Measurements from ENCODE around the gene RNF141.

The RNF141 gene

GRCh38 chr11:10540915-10541560 is at the start of gene RNF141:
TSS of gene RNF141 (minus strand) at chr11:10541187. CDS start at chr11:10534158, 7,029 bp downstream.
- peak; percentile 96 for DNase-seq (ENCODE audit: low spot score)

- DNase-seq (ENCODE audit: low spot score), result no peak
These were observed 49.4 kb upstream of the RNF141 start for GRCh38 chr11:10590218-10590915.

GRCh38 chr11:10588904-10589303 is 47.9 kb upstream of the RNF141 start:
- DNase-seq (ENCODE audit: low spot score), result no peak

GRCh38 chr11:10587995-10588394 is 47.0 kb upstream of the RNF141 start:
- no peak for DNase-seq (ENCODE audit: low spot score)

GRCh38 chr11:10587388-10587787 is 46.4 kb upstream of the RNF141 start:
- DNase-seq (ENCODE audit: low spot score), result no peak

GRCh38 chr11:10584071-10584501 is 43.1 kb upstream of the RNF141 start:
- no peak for DNase-seq (ENCODE audit: low spot score)

GRCh38 chr11:10581481-10582019 is 40.6 kb upstream of the RNF141 start:
- no peak for DNase-seq (ENCODE audit: low spot score)

- no peak for DNase-seq (ENCODE audit: low spot score)
These were observed 39.6 kb upstream of the RNF141 start for GRCh38 chr11:10580623-10581022.

- no peak for DNase-seq (ENCODE audit: low spot score)
These were observed 38.7 kb upstream of the RNF141 start for GRCh38 chr11:10579700-10580099.

GRCh38 chr11:10576035-10576398 is 35.0 kb upstream of the RNF141 start:
- DNase-seq (ENCODE audit: low spot score), result no peak

- no peak for DNase-seq (ENCODE audit: low spot score)
These were observed 34.5 kb upstream of the RNF141 start for GRCh38 chr11:10575346-10576034.

- no peak for DNase-seq (ENCODE audit: low spot score)
These were observed 32.6 kb upstream of the RNF141 start for GRCh38 chr11:10573556-10573955.

GRCh38 chr11:10573028-10573427 is 32.0 kb upstream of the RNF141 start:
- DNase-seq (ENCODE audit: low spot score), result no peak

- no peak for DNase-seq (ENCODE audit: low spot score)
These were observed 31.5 kb upstream of the RNF141 start for GRCh38 chr11:10572533-10572932.

- DNase-seq (ENCODE audit: low spot score), result no peak
These were observed 27.5 kb upstream of the RNF141 start, which contains the start of gene LYVE1 for GRCh38 chr11:10568486-10568941. TSS of gene LYVE1 (minus strand) at chr11:10568665. CDS start at chr11:10568532, 133 bp downstream.

GRCh38 chr11:10567446-10567845 is 26.5 kb upstream of the RNF141 start:
- DNase-seq (ENCODE audit: low spot score), result no peak

- no peak for DNase-seq (ENCODE audit: low spot score)
These were observed 25.4 kb upstream of the RNF141 start for GRCh38 chr11:10566257-10566957.

- no peak for DNase-seq (ENCODE audit: low spot score)
These were observed 24.5 kb upstream of the RNF141 start for GRCh38 chr11:10565493-10565892.

GRCh38 chr11:10564696-10565318 is 23.8 kb upstream of the RNF141 start:
- DNase-seq (ENCODE audit: low spot score), result no peak

GRCh38 chr11:10564030-10564429 is 23.0 kb upstream of the RNF141 start:
- DNase-seq (ENCODE audit: low spot score), result no peak

GRCh38 chr11:10561947-10562346 is 21.0 kb upstream of the RNF141 start:
- no peak for DNase-seq (ENCODE audit: low spot score)
